ENCODE measurements around the gene TUT1. TPM values are rescaled to one million over a fixed set of nuclear protein-coding genes. Genes with fewer than 3 reads are reported as not detected.
"Not testable (repeated sequence)": the region's sequence is repeated elsewhere in the genome, so short reads cannot be mapped to it uniquely, and the experiment has no call there.

TUT1 gene
- total RNA-seq, 1 donor from 2014 or later = 12.0 TPM

GRCh38 chr11:62565100-62565802 is 26.1 kb downstream of the TUT1 start:
- Histone ChIP-seq H3K27ac (no peak overlapping the region), H3K4me3 (no peak overlapping the region), H3K36me3 (peaks cover 0 to 80% of the 10 kb centered on the region in 2 donors), H3K9me3 (no peaks in the 10 kb centered on the region), H3K4me1 (peaks cover 27% of the 10 kb centered on the region), H3K27me3 (no peaks in the 10 kb centered on the region)
- intact Hi-C loops (cut with DNase I) = no loop called here
- DNase-seq (ENCODE audit: extremely low spot score in 2 of 2) = no peak
- TF ChIP-seq POLR2A (IDR thresholded peaks at IDR 0.05) (no peak), POLR2AphosphoS5 (IDR thresholded peaks at IDR 0.05; ENCODE audit: insufficient read depth in 1 of 2, low read depth in 1 of 2) (no peak), CTCF (IDR thresholded peaks at IDR 0.05) (no peak)

GRCh38 chr11:62561677-62562230 is 29.6 kb downstream of the TUT1 start:
- Histone ChIP-seq H3K4me1 (peaks cover 46% of the 10 kb centered on the region), H3K27ac (peak overlapping the region; percentile 98), H3K36me3 (peaks cover 0 to 61% of the 10 kb centered on the region in 2 donors)
- DNase-seq (ENCODE audit: extremely low spot score in 2 of 2); H3K9me3 ChIP-seq; intact Hi-C loops (cut with DNase I); H3K27me3 ChIP-seq; H3K4me3 ChIP-seq: not testable (repeated sequence)

DNA sequence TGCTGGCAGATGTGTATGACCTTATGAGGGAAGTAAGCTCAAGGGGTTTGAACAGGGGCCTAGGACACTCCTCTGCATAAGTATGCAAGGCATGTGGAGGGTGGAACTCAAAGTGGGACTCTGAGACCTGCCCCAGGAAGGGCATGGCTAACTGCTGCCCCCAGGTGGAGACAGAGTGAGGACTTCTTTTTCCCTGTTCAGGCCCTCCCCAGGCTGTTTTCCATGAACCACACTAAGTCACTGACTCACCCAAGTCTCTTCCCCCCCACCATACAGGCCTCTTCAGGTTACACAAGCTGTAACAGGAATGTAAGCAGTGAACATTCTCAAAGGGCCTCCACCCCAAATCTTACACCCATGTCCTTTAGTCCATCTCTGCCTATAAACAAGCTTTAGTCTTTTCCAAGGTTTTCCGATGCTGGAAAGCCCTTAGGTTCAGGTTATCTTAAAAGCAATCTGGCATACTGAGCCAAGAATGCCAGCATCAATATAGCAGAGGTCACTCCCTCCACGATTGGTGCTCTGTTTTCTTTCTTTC is 30.7 kb downstream of the TUT1 start:
- Histone ChIP-seq H3K27ac (peak overlapping the region; percentile 98), H3K36me3 (peaks cover 0 to 50% of the 10 kb centered on the region in 2 donors), H3K4me1 (peaks cover 58% of the 10 kb centered on the region), H3K9me3 (no peaks in the 10 kb centered on the region), H3K27me3 (no peaks in the 10 kb centered on the region), H3K4me3 (no peak overlapping the region)
- TF ChIP-seq CTCF (IDR thresholded peaks at IDR 0.05) (peak; percentile 73 to 90 (median 83)), POLR2AphosphoS5 (IDR thresholded peaks at IDR 0.05; ENCODE audit: insufficient read depth in 1 of 2, low read depth in 1 of 2) (peak in 1 of 2 donors; percentile 93), POLR2A (IDR thresholded peaks at IDR 0.05) (no peak)
- intact Hi-C loops (cut with DNase I) = no loop called here
- DNase-seq (ENCODE audit: extremely low spot score in 2 of 2) = peak in 1 of 2 donors; percentile 97

- H3K27me3 ChIP-seq; DNase-seq (ENCODE audit: extremely low spot score in 2 of 2); H3K4me3 ChIP-seq; H3K9me3 ChIP-seq; intact Hi-C loops (cut with DNase I): not testable (repeated sequence)
- peak overlapping the region; percentile 98 for H3K27ac ChIP-seq
- peaks cover 68% of the 10 kb centered on the region for H3K4me1 ChIP-seq
- peaks cover 0 to 40% of the 10 kb centered on the region in 2 donors for H3K36me3 ChIP-seq
Measured at GRCh38 chr11:62559626-62560025, 31.7 kb downstream of the TUT1 start.

GRCh38 chr11:62559204-62559603 is 32.1 kb downstream of the TUT1 start:
- no peak for DNase-seq (ENCODE audit: extremely low spot score in 2 of 2)
- Histone ChIP-seq H3K9me3 (no peaks in the 10 kb centered on the region), H3K4me1 (peaks cover 72% of the 10 kb centered on the region), H3K4me3 (no peak overlapping the region), H3K27me3 (no peaks in the 10 kb centered on the region), H3K27ac (peak overlapping the region; percentile 98), H3K36me3 (peaks cover 0 to 39% of the 10 kb centered on the region in 2 donors)
- no peak for TF ChIP-seq CTCF (IDR thresholded peaks at IDR 0.05)
- TF ChIP-seq POLR2AphosphoS5 (IDR thresholded peaks at IDR 0.05; ENCODE audit: insufficient read depth in 1 of 2, low read depth in 1 of 2) = no peak
- no peak for TF ChIP-seq POLR2A (IDR thresholded peaks at IDR 0.05)
- intact Hi-C loops (cut with DNase I) = no loop called here

DNA sequence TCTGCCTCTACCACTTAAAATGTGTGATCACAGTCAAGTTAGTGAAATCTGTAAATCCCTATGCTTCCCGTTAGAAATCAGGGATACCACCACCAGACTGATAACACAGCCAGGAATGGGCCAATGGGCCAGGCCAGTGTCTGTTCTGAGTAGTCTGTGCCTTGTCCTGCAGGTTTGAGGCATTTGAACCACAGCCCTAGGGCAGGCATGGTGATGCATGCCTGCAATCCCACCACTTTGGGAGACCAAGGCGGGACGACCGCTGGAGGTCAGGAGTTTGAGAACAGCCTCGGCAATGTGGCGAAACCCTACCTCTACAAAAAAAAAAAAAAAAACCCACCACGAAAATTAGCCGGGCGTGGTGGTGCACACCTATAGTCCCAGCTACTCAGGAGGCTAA is 32.7 kb downstream of the TUT1 start:
- Histone ChIP-seq H3K9me3 (no peaks in the 10 kb centered on the region), H3K27ac (peak overlapping the region; percentile 98), H3K4me1 (peaks cover 77% of the 10 kb centered on the region), H3K27me3 (no peaks in the 10 kb centered on the region), H3K36me3 (peaks cover 0 to 33% of the 10 kb centered on the region in 2 donors), H3K4me3 (no peak overlapping the region)
- no peak for DNase-seq (ENCODE audit: extremely low spot score in 2 of 2)
- intact Hi-C loops (cut with DNase I) = no loop called here
- TF ChIP-seq POLR2AphosphoS5 (IDR thresholded peaks at IDR 0.05; ENCODE audit: insufficient read depth in 1 of 2, low read depth in 1 of 2) (no peak), POLR2A (IDR thresholded peaks at IDR 0.05) (no peak), CTCF (IDR thresholded peaks at IDR 0.05) (no peak)

Measured in vagina (tissue), 2 donors.